HepG2 (cell line): ENCODE results near the gene ITGB5. TPM values are rescaled to one million over a fixed set of nuclear protein-coding genes. Genes with fewer than 3 reads are reported as not detected.

Experiments used
- ATAC-seq: fragments of 200-7000 bp; cut with Tn5 transposase; 3 replicates; pipeline ENCODE4 v1.9.1; 2020; ENCODE audit warnings: mild to moderate bottlenecking, moderate library complexity
- BruUV-seq: library from RNA; stranded (reverse); fragments of 400-500 nt; replicated peaks from 2 replicates; lab custom pipeline; 2021; lab: Mats Ljungman, UMichigan
- CTCF ChIA-PET: fragments of 300-600 bp; formaldehyde crosslinking; extraction: SDS; loops from one replicate; lab custom pipeline; 2021; ENCODE audit warnings: low total read pairs, inconsistent platforms, low intra/inter-chr PET ratio; lab: Yijun Ruan, JAX
- POLR2A ChIA-PET: fragments of 350-600 bp; sonication (Branson Sonifier 250); formaldehyde crosslinking; loops from one replicate; lab custom pipeline; 2020; ENCODE audit warnings: antibody characterized with exemption, inconsistent platforms; lab: Yijun Ruan, JAX
- DNase-seq: peaks from one replicate; pipeline ENCODE4 v3.0.0-alpha.2; 2015; ENCODE audit warnings: low spot score
- FAIRE-seq: peaks from 3 replicates; lab custom pipeline; 2011; peaks lifted over from hg19 to GRCh38; lab: Jason Lieb, UNC
- H2AFZ ChIP-seq: one replicate; pipeline ENCODE4 v1.6.1; 2011; ENCODE audit warnings: low read length, inconsistent platforms
- H3K27ac ChIP-seq: fragments of 300-600 bp; 3 replicates; pipeline ENCODE4 v1.8.0; 2011; ENCODE audit warnings: mixed run types, mild to moderate bottlenecking, mixed read lengths, low read length, inconsistent platforms; ENCODE audit not compliant: insufficient read depth; ENCODE audit errors: extremely low read length
- H3K27me3 ChIP-seq, 2 experiments: fragments of 200-600 bp in 1 of 2; 2 replicates in 1 of 2; 3 replicates in 1 of 2; pipeline versions ENCODE4 v1.6.0 to v1.8.0; 2011; ENCODE audit warnings: low read length in 2 of 2, mild to moderate bottlenecking in 2 of 2, moderate library complexity in 2 of 2, inconsistent platforms in 1 of 2; ENCODE audit not compliant: insufficient read depth in 2 of 2, control insufficient read depth in 1 of 2
- H3K36me3 ChIP-seq, 2 experiments: fragments of 200-600 bp in 1 of 2; replicated peaks in 1 of 2; 2 replicates in 1 of 2; 3 replicates in 1 of 2; pipeline versions ENCODE4 v1.5.1 to v1.8.0; 2011; ENCODE audit warnings: low read length in 2 of 2, inconsistent platforms in 1 of 2; ENCODE audit not compliant: insufficient read depth in 2 of 2, control insufficient read depth in 1 of 2
- H3K4me1 ChIP-seq: 2 replicates; pipeline ENCODE4 v1.5.1; 2012; ENCODE audit warnings: low read length, inconsistent platforms; ENCODE audit not compliant: insufficient read depth
- H3K4me2 ChIP-seq: 2 replicates; pipeline ENCODE4 v1.6.0; 2011; ENCODE audit warnings: low read depth, low read length, inconsistent platforms
- H3K4me3 ChIP-seq, 3 experiments: fragments of 200-600 bp in 1 of 3; sonication (generic), shearing (Covaris generic) in 1 of 3; replicated peaks in 1 of 3; 2 replicates each; pipeline ENCODE4 v1.5.1; 2011 to 2016; ENCODE audit warnings: low read length in 3 of 3, inconsistent platforms in 2 of 3, low read depth in 2 of 3, mild to moderate bottlenecking in 2 of 3, control low read depth in 1 of 3, mixed read lengths in 1 of 3; ENCODE audit not compliant: insufficient read depth in 1 of 3
- H3K79me2 ChIP-seq: one replicate; pipeline ENCODE4 v1.6.1; 2011; ENCODE audit warnings: low read length, inconsistent platforms; ENCODE audit not compliant: insufficient read depth
- H3K9ac ChIP-seq: 2 replicates; pipeline ENCODE4 v1.6.0; 2011; ENCODE audit warnings: mild to moderate bottlenecking, low read depth, low read length, inconsistent platforms; ENCODE audit not compliant: insufficient read depth
- H3K9me3 ChIP-seq: 2 replicates; pipeline ENCODE4 v1.5.1; 2012; ENCODE audit warnings: mild to moderate bottlenecking, low read length
- H4K20me1 ChIP-seq: 2 replicates; pipeline ENCODE4 v1.6.0; 2011; ENCODE audit warnings: inconsistent platforms, mild to moderate bottlenecking, low read length, moderate library complexity; ENCODE audit not compliant: insufficient read depth
- BRCA1 ChIP-seq: sonication (generic); formaldehyde crosslinking; IDR thresholded peaks from 2 replicates; pipeline ENCODE4 v1.4.0; 2020; ENCODE audit warnings: missing genetic modification reagents
- EP300 ChIP-seq, 3 experiments: sonication (generic) in 1 of 3; formaldehyde crosslinking in 1 of 3; IDR thresholded peaks; 2 replicates each; pipeline versions ENCODE4 v1.5.1 to v1.6.1; 2011 to 2020; ENCODE audit warnings: low read depth in 2 of 3, low read length in 2 of 3, borderline replicate concordance in 1 of 3, improper control_type of control experiment in 1 of 3, mild to moderate bottlenecking in 1 of 3, missing genetic modification reagents in 1 of 3, moderate library complexity in 1 of 3
- FOXK2 ChIP-seq: fragments of 450-650 bp; IDR thresholded peaks from 2 replicates; pipeline ENCODE4 v1.6.1; 2016
- HNF4A ChIP-seq: sonication (generic); formaldehyde crosslinking; IDR thresholded peaks from 2 replicates; pipeline ENCODE4 v1.4.0; 2020; ENCODE audit warnings: missing genetic modification reagents
- NFIC ChIP-seq: IDR thresholded peaks from 2 replicates; pipeline ENCODE4 v1.6.1; 2012; ENCODE audit warnings: mild to moderate bottlenecking, low read length, inconsistent platforms
- PLRG1 ChIP-seq: fragments of 450-650 bp; conservative IDR thresholded peaks from 2 replicates; pipeline ENCODE4 v1.6.1; 2016
- ZMYM3 ChIP-seq: sonication (generic); formaldehyde crosslinking; IDR thresholded peaks from 2 replicates; pipeline ENCODE4 v1.5.1; 2020; ENCODE audit warnings: mild to moderate bottlenecking, missing genetic modification reagents
- ZNF101 ChIP-seq: sonication (generic); formaldehyde crosslinking; IDR thresholded peaks from 2 replicates; pipeline ENCODE4 v1.4.0; 2020; ENCODE audit warnings: mild to moderate bottlenecking, low read depth, missing genetic modification reagents, borderline replicate concordance
- ZNF180 ChIP-seq: sonication (generic); formaldehyde crosslinking; IDR thresholded peaks from 2 replicates; pipeline ENCODE4 v1.4.0; 2020; ENCODE audit warnings: low read depth, missing genetic modification reagents, borderline replicate concordance
- ZNF564 ChIP-seq: sonication (generic); formaldehyde crosslinking; IDR thresholded peaks from 2 replicates; pipeline ENCODE4 v1.8.1; 2023; ENCODE audit warnings: mild to moderate bottlenecking, missing genetic modification reagents
- ZNF652 ChIP-seq: IDR thresholded peaks from 2 replicates; pipeline ENCODE4 v1.6.1; 2016; ENCODE audit warnings: low read depth, borderline replicate concordance
- ZNF782 ChIP-seq: sonication (generic); formaldehyde crosslinking; IDR thresholded peaks from 2 replicates; pipeline ENCODE4 v1.4.0; 2020; ENCODE audit warnings: missing genetic modification reagents, mild to moderate bottlenecking, borderline replicate concordance
- ZNF878 ChIP-seq: sonication (generic); formaldehyde crosslinking; IDR thresholded peaks from 2 replicates; pipeline ENCODE4 v1.8.1; 2023; ENCODE audit warnings: mild to moderate bottlenecking, missing genetic modification reagents, moderate library complexity
- WGBS: methylation state at CpG from one replicate; pipeline ENCODE4 v1.1.6; 2017; ENCODE audit warnings: low lambda C conversion rate; 5-methylcytosine and 5-hydroxymethylcytosine counted together
- in situ Hi-C: cut with HindIII; loops from 2 replicates; pipeline ENCODE4 v1.10.0; 2017; ENCODE audit warnings: low pct_unique_long_range_greater_than_20kb; ENCODE audit not compliant: extremely low pct_ligation_motif_present
- intact Hi-C: fragments of 100-400 bp; cut with micrococcal nuclease; formaldehyde crosslinking; loops from one replicate; pipeline ENCODE4 v1.10.0; 2022; ENCODE audit not compliant: unreplicated experiment
- polyA plus RNA-seq, 8 experiments: library from polyadenylated mRNA; depleted of rRNA in 3 of 8; stranded (reverse) in 7 of 8; unstranded in 1 of 8; fragments of >200 nt; fragmentation: Illumina TruSeq in 4 of 8; extraction: Trizol in 4 of 8; gene quantifications; 2 replicates each; pipeline versions ENCODE4 v1.2.1 to v1.2.3, GENCODE V29; 2011 to 2016; ENCODE audit warnings: low read depth in 4 of 8, missing spikeins in 1 of 8, mixed read lengths in 1 of 8; ENCODE audit not compliant: insufficient read depth in 1 of 8
- total RNA-seq, 5 experiments: library from RNA; depleted of rRNA; stranded (reverse); fragments of >200 nt; fragmentation: Illumina TruSeq; extraction: Trizol; gene quantifications; 2 replicates each; pipeline ENCODE4 v1.2.3, GENCODE V29; 2016; ENCODE audit warnings: low read depth in 1 of 5
- TF ChIP-seq, protein P1 (sequence below): sonication (generic); formaldehyde crosslinking; IDR thresholded peaks from 2 replicates; pipeline ENCODE4 v1.5.0; 2020; ENCODE audit warnings: missing genetic modification reagents
- TF ChIP-seq, protein P2 (sequence below): sonication (generic); formaldehyde crosslinking; IDR thresholded peaks from 2 replicates; pipeline ENCODE4 v1.8.0; 2022; ENCODE audit warnings: mild to moderate bottlenecking, missing genetic modification reagents

ITGB5 gene
- total and polyA plus RNA-seq, 2 of the 13 experiments (the other 11 are each of a cell fraction or from before 2014, with no cell fraction given) = 74.1 to 343 TPM

DNA sequence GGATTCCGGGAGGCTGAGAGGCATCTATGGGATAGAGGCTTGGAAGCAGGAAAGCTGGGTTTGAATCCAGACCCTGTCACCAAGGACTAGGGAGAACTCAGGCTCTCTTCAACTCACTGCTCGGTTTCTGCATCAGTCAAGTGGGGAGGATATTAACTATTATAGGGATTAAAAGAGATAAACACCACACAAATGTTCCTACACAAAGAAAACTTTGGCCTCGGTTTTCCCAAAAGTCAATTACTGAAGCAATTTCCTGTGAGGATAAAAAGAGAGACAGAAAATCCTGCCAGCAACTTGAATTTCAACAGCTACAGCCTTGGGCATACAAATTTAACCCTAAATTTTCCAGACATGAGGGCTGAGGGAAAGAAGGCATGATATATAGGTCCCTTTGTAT, 36.0 kb downstream of the ITGB5 start:
- H3K4me1 ChIP-seq = no peaks in the 10 kb centered on the region
- no peak overlapping the region for H3K9ac ChIP-seq
- ATAC-seq = no peak
- POLR2A ChIA-PET = no interaction called here
- in situ Hi-C loops (no loop called here), intact Hi-C loops (no loop called here)
- CTCF ChIA-PET = no interaction called here
- H3K4me3 ChIP-seq = no peak overlapping the region
- 97% methylated on average over 3 of the region's 3 CpGs for WGBS
- TF ChIP-seq ZNF782 (CRISPR knock-in tag) (no peak), ZNF101 (CRISPR knock-in tag) (no peak), ZNF564 (CRISPR knock-in tag) (no peak), NFIC (no peak), ZNF878 (CRISPR knock-in tag) (no peak), FOXK2 (no peak), ZNF652 (peak; percentile 39; the same call in 1 of the 2 replicates)
- TF ChIP-seq, protein P1, sequence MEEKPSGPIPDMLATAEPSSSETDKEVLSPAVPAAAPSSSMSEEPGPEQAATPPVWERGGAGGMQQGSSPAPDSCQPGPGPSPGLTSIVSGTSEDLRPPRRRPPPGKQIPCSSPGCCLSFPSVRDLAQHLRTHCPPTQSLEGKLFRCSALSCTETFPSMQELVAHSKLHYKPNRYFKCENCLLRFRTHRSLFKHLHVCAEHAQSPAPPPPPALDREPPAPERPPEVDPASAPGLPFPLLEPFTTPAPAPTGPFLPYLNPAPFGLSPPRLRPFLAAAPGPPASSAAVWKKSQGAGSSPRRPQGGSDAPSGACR (CRISPR knock-in tag) = no peak
- H3K9me3 ChIP-seq = no peaks in the 10 kb centered on the region
- H2AFZ ChIP-seq = no peak overlapping the region
- no TSS peak for BruUV-seq
- no peaks in the 10 kb centered on the region for H3K27me3 ChIP-seq
- FAIRE-seq = no peak
- no peaks in the 10 kb centered on the region for H4K20me1 ChIP-seq
- no peak overlapping the region for H3K4me2 ChIP-seq
- DNase-seq = no peak
- no peak overlapping the region for H3K27ac ChIP-seq
- H3K79me2 ChIP-seq = no peaks in the 10 kb centered on the region
- H3K36me3 ChIP-seq = peaks cover 21 to 67% of the 10 kb centered on the region in 2 experiments

DNA sequence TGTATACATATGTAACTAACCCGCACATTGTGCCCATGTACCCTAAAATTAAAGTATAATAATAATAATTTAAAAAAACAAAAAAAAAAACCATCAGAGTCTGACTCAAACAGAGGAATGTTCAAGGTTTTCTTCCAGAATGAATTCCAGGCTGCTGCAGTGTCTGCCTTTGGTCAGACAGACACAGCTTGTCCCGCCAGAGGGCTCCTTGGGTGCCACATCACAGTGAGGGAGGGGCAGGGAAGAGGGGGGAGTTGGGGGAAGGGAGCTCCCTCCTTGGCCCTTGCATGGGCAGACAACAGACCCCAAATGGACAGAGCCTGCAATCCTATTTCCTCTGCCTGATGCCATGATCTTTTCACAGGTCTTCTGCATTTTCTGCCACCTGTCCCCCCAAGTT, 36.5 kb downstream of the ITGB5 start:
- H3K27me3 ChIP-seq = no peaks in the 10 kb centered on the region
- BruUV-seq = no TSS peak
- intact Hi-C loops (no loop called here), in situ Hi-C loops (no loop called here)
- no peaks in the 10 kb centered on the region for H3K4me1 ChIP-seq
- H3K27ac ChIP-seq = no peak overlapping the region
- CTCF ChIA-PET = no interaction called here
- H3K79me2 ChIP-seq = no peaks in the 10 kb centered on the region
- ATAC-seq = no peak
- POLR2A ChIA-PET = no interaction called here
- no peak overlapping the region for H3K9ac ChIP-seq
- peaks cover 20 to 65% of the 10 kb centered on the region in 2 experiments for H3K36me3 ChIP-seq
- H2AFZ ChIP-seq = no peak overlapping the region
- no peak for DNase-seq
- FAIRE-seq = no peak
- WGBS = 89% methylated on average over 2 of the region's 2 CpGs
- H3K4me2 ChIP-seq = no peak overlapping the region
- H3K9me3 ChIP-seq = no peaks in the 10 kb centered on the region
- no peak overlapping the region for H3K4me3 ChIP-seq
- no peaks in the 10 kb centered on the region for H4K20me1 ChIP-seq
- TF ChIP-seq, protein P2, sequence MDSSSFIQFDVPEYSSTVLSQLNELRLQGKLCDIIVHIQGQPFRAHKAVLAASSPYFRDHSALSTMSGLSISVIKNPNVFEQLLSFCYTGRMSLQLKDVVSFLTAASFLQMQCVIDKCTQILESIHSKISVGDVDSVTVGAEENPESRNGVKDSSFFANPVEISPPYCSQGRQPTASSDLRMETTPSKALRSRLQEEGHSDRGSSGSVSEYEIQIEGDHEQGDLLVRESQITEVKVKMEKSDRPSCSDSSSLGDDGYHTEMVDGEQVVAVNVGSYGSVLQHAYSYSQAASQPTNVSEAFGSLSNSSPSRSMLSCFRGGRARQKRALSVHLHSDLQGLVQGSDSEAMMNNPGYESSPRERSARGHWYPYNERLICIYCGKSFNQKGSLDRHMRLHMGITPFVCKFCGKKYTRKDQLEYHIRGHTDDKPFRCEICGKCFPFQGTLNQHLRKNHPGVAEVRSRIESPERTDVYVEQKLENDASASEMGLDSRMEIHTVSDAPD (CRISPR knock-in tag) = no peak
- TF ChIP-seq ZMYM3 (CRISPR knock-in tag) = no peak
- TF ChIP-seq ZNF564 (CRISPR knock-in tag) = no peak
- no peak for TF ChIP-seq ZNF180
- no peak for TF ChIP-seq EP300 (IDR thresholded peaks at IDR 0.05; ENCODE audit: low read depth in 2 of 2, low read length in 2 of 2)
- TF ChIP-seq EP300 (CRISPR knock-in tag; IDR thresholded peaks at IDR 0.05; ENCODE audit: borderline replicate concordance) = no peak
- no peak for TF ChIP-seq BRCA1 (CRISPR knock-in tag)
- TF ChIP-seq HNF4A = no peak
- TF ChIP-seq PLRG1 = no peak
